ENCODE results near the gene CDC42EP2. TPM values are rescaled to one million over a fixed set of nuclear protein-coding genes. Genes with fewer than 3 reads are reported as not detected.
A peak's percentile ranks its signal among the peaks of the same experiment; 100 is the strongest.

The CDC42EP2 gene
- total RNA-seq, 1 donor from 2014 or later = 0.11 TPM

GRCh38 chr11:65304110-65304509, 10.6 kb upstream of the CDC42EP2 start:
- Histone ChIP-seq H3K4me3 (no peak overlapping the region), H3K4me2 (no peak overlapping the region), H3K9me3 (ENCODE audit: low read depth) (no peaks in the 10 kb centered on the region), H3K27me3 (no peaks in the 10 kb centered on the region), H3K36me3 (no peaks in the 10 kb centered on the region), H3K27ac (no peak overlapping the region), H3K4me1 (peaks cover 13% of the 10 kb centered on the region), H4K20me1 (ENCODE audit: low read depth) (peaks cover 14% of the 10 kb centered on the region), H3K79me2 (ENCODE audit: low read depth) (no peaks in the 10 kb centered on the region), H2AFZ (replicated peaks) (no peak overlapping the region), H3F3A (ENCODE audit: low read depth) (peaks cover 9% of the 10 kb centered on the region), H3K9ac (no peak overlapping the region)
- H3K27ac Mint-ChIP-seq = no peak overlapping the region
- H3K36me3 Mint-ChIP-seq = peaks cover 21% of the 10 kb centered on the region
- no peaks in the 10 kb centered on the region for H3K9me3 Mint-ChIP-seq
- DNase-seq (ENCODE audit: low spot score) = no peak
- peaks cover 23% of the 10 kb centered on the region for H3K4me1 Mint-ChIP-seq
- TF ChIP-seq EZH2phosphoT487 (IDR thresholded peaks at IDR 0.05) (no peak), CTCF (IDR thresholded peaks at IDR 0.05) (no peak), EZH2 (IDR thresholded peaks at IDR 0.05) (no peak)
- H3K4me3 Mint-ChIP-seq = peak overlapping the region; percentile 58
- H3K27me3 Mint-ChIP-seq (ENCODE audit: insufficient read depth, low read depth) = peaks cover 12% of the 10 kb centered on the region

DNA sequence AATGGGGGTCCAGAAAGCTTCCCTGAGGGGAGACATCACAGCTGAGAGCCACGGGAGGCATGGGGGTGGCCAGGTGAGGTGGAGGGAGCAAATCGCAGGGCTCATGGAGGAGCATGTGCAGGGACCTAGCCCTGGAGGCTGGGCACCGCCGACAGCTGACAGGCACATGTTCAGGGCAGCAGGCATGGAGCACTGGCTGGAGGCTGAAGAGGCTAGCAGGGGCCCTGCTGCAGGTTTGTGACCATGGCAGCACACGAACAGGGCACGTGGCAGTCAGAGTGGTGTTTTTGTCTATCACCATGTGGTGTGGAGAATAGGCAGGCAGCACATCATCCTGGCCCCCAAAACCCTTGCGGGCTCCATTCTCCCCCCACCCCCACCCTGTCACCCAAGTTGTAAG, 10.1 kb upstream of the CDC42EP2 start:
- no peaks in the 10 kb centered on the region for H3K9me3 ChIP-seq (ENCODE audit: low read depth)
- no peaks in the 10 kb centered on the region for H3K79me2 ChIP-seq (ENCODE audit: low read depth)
- DNase-seq (ENCODE audit: low spot score) = no peak
- peaks cover 13% of the 10 kb centered on the region for H3K4me1 ChIP-seq
- peaks cover 10% of the 10 kb centered on the region for H3F3A ChIP-seq (ENCODE audit: low read depth)
- no peak overlapping the region for H2AFZ ChIP-seq (replicated peaks)
- no peak overlapping the region for H3K4me3 Mint-ChIP-seq
- no peaks in the 10 kb centered on the region for H3K36me3 ChIP-seq
- no peaks in the 10 kb centered on the region for H3K9me3 Mint-ChIP-seq
- no peaks in the 10 kb centered on the region for H3K27me3 ChIP-seq
- H3K4me3 ChIP-seq = no peak overlapping the region
- peaks cover 14% of the 10 kb centered on the region for H4K20me1 ChIP-seq (ENCODE audit: low read depth)
- H3K27ac ChIP-seq = no peak overlapping the region
- H3K27ac Mint-ChIP-seq = no peak overlapping the region
- H3K9ac ChIP-seq = no peak overlapping the region
- peaks cover 12% of the 10 kb centered on the region for H3K27me3 Mint-ChIP-seq (ENCODE audit: insufficient read depth, low read depth)
- TF ChIP-seq EZH2 (IDR thresholded peaks at IDR 0.05) (no peak), EZH2phosphoT487 (IDR thresholded peaks at IDR 0.05) (no peak), CTCF (IDR thresholded peaks at IDR 0.05) (no peak)
- no peak overlapping the region for H3K4me2 ChIP-seq
- H3K36me3 Mint-ChIP-seq = peaks cover 21% of the 10 kb centered on the region
- H3K4me1 Mint-ChIP-seq = peaks cover 23% of the 10 kb centered on the region

DNA sequence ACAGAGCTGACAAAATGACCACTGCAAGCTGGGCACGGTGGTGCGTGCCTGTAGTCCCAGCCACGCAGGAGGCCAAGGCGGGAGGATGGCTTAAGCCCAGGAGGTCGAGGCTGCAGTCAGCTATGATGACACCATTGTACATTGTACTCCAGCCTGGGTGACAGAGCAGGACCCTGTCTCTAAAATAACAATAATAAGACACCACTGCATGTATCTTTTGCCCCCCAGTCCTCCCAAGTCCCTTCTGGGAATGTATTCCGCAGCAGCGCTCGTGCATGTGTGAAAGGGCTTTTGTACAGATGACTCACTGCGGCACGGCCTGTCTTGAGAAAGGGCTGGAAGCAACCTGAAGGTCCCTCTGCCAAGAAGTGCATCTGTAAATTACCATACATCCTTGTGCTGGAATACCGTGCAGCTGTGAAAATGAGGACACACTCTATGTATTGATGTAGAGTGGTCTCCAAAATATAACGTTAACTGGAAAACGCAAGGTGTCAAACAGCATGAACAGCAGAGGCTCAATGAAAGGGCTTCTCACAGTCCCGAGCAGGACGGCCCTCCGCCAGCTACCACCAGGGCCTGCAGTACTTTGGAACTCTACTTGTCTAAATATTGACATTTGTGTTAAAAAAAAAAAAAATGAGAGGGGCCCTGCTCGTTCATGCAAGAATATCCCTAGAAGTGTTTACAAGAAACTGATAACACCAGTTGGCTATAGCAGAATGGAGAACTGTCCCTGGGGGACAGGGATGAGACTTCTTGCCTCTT, 9.0 kb upstream of the CDC42EP2 start:
- H3K36me3 Mint-ChIP-seq = peaks cover 21% of the 10 kb centered on the region
- H3K4me3 Mint-ChIP-seq = no peak overlapping the region
- H3K4me1 Mint-ChIP-seq = peaks cover 29% of the 10 kb centered on the region
- no peak for TF ChIP-seq EZH2phosphoT487 (IDR thresholded peaks at IDR 0.05)
- TF ChIP-seq CTCF (IDR thresholded peaks at IDR 0.05) = no peak
- no peak for TF ChIP-seq EZH2 (IDR thresholded peaks at IDR 0.05)
- no peaks in the 10 kb centered on the region for H3K9me3 Mint-ChIP-seq
- no peak overlapping the region for H3K9ac ChIP-seq
- peaks cover 23% of the 10 kb centered on the region for H3K4me1 ChIP-seq
- peaks cover 18% of the 10 kb centered on the region for H3F3A ChIP-seq (ENCODE audit: low read depth)
- no peak overlapping the region for H3K4me2 ChIP-seq
- H3K9me3 ChIP-seq (ENCODE audit: low read depth) = no peaks in the 10 kb centered on the region
- no peak overlapping the region for H3K27ac ChIP-seq
- no peak for DNase-seq (ENCODE audit: low spot score)
- peak overlapping the region; percentile 46 for H3K27ac Mint-ChIP-seq
- peaks cover 23% of the 10 kb centered on the region for H4K20me1 ChIP-seq (ENCODE audit: low read depth)
- H3K36me3 ChIP-seq = no peaks in the 10 kb centered on the region
- no peak overlapping the region for H3K4me3 ChIP-seq
- H3K27me3 ChIP-seq = no peaks in the 10 kb centered on the region
- no peak overlapping the region for H2AFZ ChIP-seq (replicated peaks)
- H3K79me2 ChIP-seq (ENCODE audit: low read depth) = no peaks in the 10 kb centered on the region
- peaks cover 12% of the 10 kb centered on the region for H3K27me3 Mint-ChIP-seq (ENCODE audit: insufficient read depth, low read depth)
